ENCODE results near the gene OXT.

- TF ChIP-seq SP1 (IDR thresholded peaks at IDR 0.05) (no peak), FOXM1 (IDR thresholded peaks at IDR 0.05; ENCODE audit: borderline replicate concordance) (no peak), ARNT (IDR thresholded peaks at IDR 0.05) (no peak), HDGF (IDR thresholded peaks at IDR 0.05; ENCODE audit: borderline replicate concordance) (no peak), L3MBTL2 (conservative IDR thresholded peaks at IDR 0.05) (no peak)
These were observed 30.5 kb downstream of the OXT start for GRCh38 chr20:3101737-3102574.

All from HEK293T (cell line).